Measurements from ENCODE around the gene ZBTB5.

- TF ChIP-seq HDGF (IDR thresholded peaks at IDR 0.05; ENCODE audit: borderline replicate concordance) (no peak), LEF1 (IDR thresholded peaks at IDR 0.05; ENCODE audit: borderline replicate concordance) (no peak), FOXK2 (IDR thresholded peaks at IDR 0.05) (no peak), FOXA1 (IDR thresholded peaks at IDR 0.05) (no peak), FOXM1 (IDR thresholded peaks at IDR 0.05; ENCODE audit: borderline replicate concordance) (no peak), SP1 (IDR thresholded peaks at IDR 0.05) (no peak), ELF4 (IDR thresholded peaks at IDR 0.05) (no peak), TARDBP (IDR thresholded peaks at IDR 0.05) (no peak), PKNOX1 (IDR thresholded peaks at IDR 0.05) (no peak), SUZ12 (IDR thresholded peaks at IDR 0.05) (no peak), BHLHE40 (IDR thresholded peaks at IDR 0.05; ENCODE audit: borderline replicate concordance) (no peak), L3MBTL2 (conservative IDR thresholded peaks at IDR 0.05) (no peak)
Observed at GRCh38 chr9:37495571-37495970, 30.3 kb upstream of the ZBTB5 start.
